Large intestine (tissue), 3 donors: Measurements from ENCODE around the gene CHFR. TPM values are rescaled to one million over a fixed set of nuclear protein-coding genes. Genes with fewer than 3 reads are reported as not detected.
"Not testable (repeated sequence)": the region's sequence is repeated elsewhere in the genome, so short reads cannot be mapped to it uniquely, and the experiment has no call there.

Experiments used
- DNase-seq, 2 donors: peaks; one replicate each; pipeline versions ENCODE4 v3.0.0 to v3.0.0-alpha.2; 2013
- H3K27ac ChIP-seq: one replicate; pipeline ENCODE4 v1.5.1; 2013; ENCODE audit warnings: low read length
- H3K27me3 ChIP-seq: 2 replicates; pipeline ENCODE4 v1.6.1; 2013; ENCODE audit warnings: low read length; ENCODE audit not compliant: control insufficient read depth, insufficient read depth
- H3K36me3 ChIP-seq: 2 replicates; pipeline ENCODE4 v1.6.1; 2013; ENCODE audit warnings: low read length; ENCODE audit not compliant: control insufficient read depth, insufficient read depth
- H3K4me1 ChIP-seq: one replicate; pipeline ENCODE4 v1.6.1; 2013; ENCODE audit warnings: low read length; ENCODE audit not compliant: control insufficient read depth, insufficient read depth
- H3K4me3 ChIP-seq: one replicate; pipeline ENCODE4 v1.5.1; 2013; ENCODE audit warnings: low read length
- H3K9me3 ChIP-seq: one replicate; pipeline ENCODE4 v1.6.1; 2013; ENCODE audit warnings: mild to moderate bottlenecking, low read depth, low read length, moderate library complexity; ENCODE audit not compliant: control insufficient read depth
- WGBS: methylation state at CpG from one replicate; pipeline ENCODE4 v1.1.5; 2013; ENCODE audit warnings: low lambda C conversion rate; ENCODE audit not compliant: insufficient coverage; 5-methylcytosine and 5-hydroxymethylcytosine counted together
- polyA plus RNA-seq: library from polyadenylated mRNA; unstranded; fragments of 120-200 nt; gene quantifications from one replicate; pipeline ENCODE4 v1.2.1, GENCODE V29; 2013

Gene CHFR
- polyA plus RNA-seq, 1 donor, result 31.9 TPM

GRCh38 chr12:132856581-132856980 is 30.8 kb downstream of the CHFR start:
- Histone ChIP-seq H3K4me1 (no peaks in the 10 kb centered on the region), H3K27me3 (no peaks in the 10 kb centered on the region), H3K9me3 (no peaks in the 10 kb centered on the region), H3K27ac (no peak overlapping the region), H3K4me3 (no peak overlapping the region), H3K36me3 (peaks cover 73% of the 10 kb centered on the region)
- WGBS, result no CpG with 5 or more reads among the region's 17 CpGs
- no peak for DNase-seq

GRCh38 chr12:132855211-132855610 is 32.2 kb downstream of the CHFR start:
- not testable (repeated sequence) for DNase-seq, H3K4me3 ChIP-seq, H3K27ac ChIP-seq, H3K4me1 ChIP-seq, H3K27me3 ChIP-seq, H3K9me3 ChIP-seq
- H3K36me3 ChIP-seq, result peaks cover 71% of the 10 kb centered on the region
- WGBS, result 100% methylated on average over 2 of the region's 14 CpGs

DNA sequence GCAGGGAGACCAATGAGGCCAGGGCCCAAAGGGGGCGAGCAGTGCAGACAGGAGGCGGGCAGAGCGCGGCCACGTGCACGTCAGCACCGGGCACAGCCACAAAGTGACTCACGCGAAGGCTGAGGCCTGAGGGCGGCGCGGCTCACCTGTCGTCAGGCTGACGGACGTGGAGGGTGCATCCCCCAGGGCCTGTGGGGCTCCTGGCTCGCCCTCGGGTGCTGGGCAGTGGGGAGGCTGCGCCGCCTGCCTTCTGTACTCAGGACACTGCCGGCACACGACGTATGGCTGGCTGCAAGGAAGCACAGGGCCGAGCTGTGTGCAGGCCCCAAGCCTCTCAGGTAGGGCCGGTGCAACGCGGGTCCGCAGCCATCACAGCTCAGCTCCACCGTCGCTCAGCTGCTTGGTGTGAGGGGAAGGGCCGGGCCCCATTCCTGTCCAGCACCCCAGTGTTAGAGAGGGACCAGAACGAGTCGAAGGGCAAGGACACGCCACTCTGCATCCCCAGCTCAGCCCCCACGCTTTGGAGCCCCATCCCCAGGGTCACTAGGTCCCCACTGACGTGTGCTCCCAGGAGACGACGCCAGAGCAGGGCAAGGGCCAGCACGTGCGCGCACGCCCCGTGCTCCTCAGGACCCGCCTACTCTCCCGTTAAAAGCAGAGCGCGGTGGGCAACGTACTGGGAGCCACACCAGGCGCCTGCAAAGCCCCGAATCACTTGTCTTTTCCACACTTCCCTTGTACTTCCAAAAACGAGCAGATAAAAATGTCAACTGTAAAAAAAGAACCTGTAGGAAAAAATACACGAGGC is 33.9 kb downstream of the CHFR start:
- no peak overlapping the region for H3K27ac ChIP-seq
- H3K27me3 ChIP-seq, result no peaks in the 10 kb centered on the region
- H3K9me3 ChIP-seq, result no peaks in the 10 kb centered on the region
- no peak for DNase-seq
- 92% methylated on average over 9 of the region's 51 CpGs for WGBS
- no peak overlapping the region for H3K4me3 ChIP-seq
- peaks cover 68% of the 10 kb centered on the region for H3K36me3 ChIP-seq
- H3K4me1 ChIP-seq, result no peaks in the 10 kb centered on the region

- Histone ChIP-seq H3K9me3 (no peaks in the 10 kb centered on the region), H3K4me1 (no peaks in the 10 kb centered on the region), H3K27ac (no peak overlapping the region), H3K4me3 (no peak overlapping the region), H3K36me3 (peaks cover 70% of the 10 kb centered on the region), H3K27me3 (no peaks in the 10 kb centered on the region)
- DNase-seq, result no peak
- WGBS, result no CpG with 5 or more reads among the region's 12 CpGs
Observed at GRCh38 chr12:132852496-132852895, 34.9 kb downstream of the CHFR start.

GRCh38 chr12:132851465-132851864 is 35.9 kb downstream of the CHFR start:
- Histone ChIP-seq H3K27me3 (no peaks in the 10 kb centered on the region), H3K9me3 (no peaks in the 10 kb centered on the region), H3K27ac (no peak overlapping the region), H3K4me3 (no peak overlapping the region), H3K36me3 (peaks cover 70% of the 10 kb centered on the region), H3K4me1 (no peaks in the 10 kb centered on the region)
- WGBS, result no CpG with 5 or more reads among the region's 25 CpGs
- no peak for DNase-seq

DNA sequence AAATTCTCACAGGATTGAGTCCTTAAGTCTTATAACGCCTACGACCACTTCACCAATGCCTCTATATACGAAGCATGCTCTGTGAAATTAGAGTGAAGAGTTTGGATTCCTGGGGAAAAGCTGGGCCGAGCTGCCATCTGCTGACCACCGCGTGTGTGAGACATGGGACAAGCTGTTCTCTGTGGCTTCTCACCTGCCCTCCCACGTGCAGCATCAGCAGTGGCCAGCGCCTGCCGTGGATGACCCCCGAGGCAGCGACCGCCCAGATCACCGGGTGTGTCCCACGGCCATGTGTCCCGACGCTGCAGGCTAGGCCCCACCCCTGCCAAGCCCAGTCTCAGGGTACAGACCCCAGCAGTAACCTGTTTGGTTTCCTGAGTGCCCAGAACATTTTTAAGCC is 37.1 kb downstream of the CHFR start:
- H3K4me1 ChIP-seq, result no peaks in the 10 kb centered on the region
- no peaks in the 10 kb centered on the region for H3K9me3 ChIP-seq
- WGBS, result no CpG with 5 or more reads among the region's 16 CpGs
- H3K27me3 ChIP-seq, result no peaks in the 10 kb centered on the region
- DNase-seq, result no peak
- H3K4me3 ChIP-seq, result no peak overlapping the region
- peaks cover 65% of the 10 kb centered on the region for H3K36me3 ChIP-seq
- no peak overlapping the region for H3K27ac ChIP-seq

- no peak for DNase-seq
- Histone ChIP-seq H3K36me3 (peaks cover 60% of the 10 kb centered on the region), H3K27ac (no peak overlapping the region), H3K4me3 (no peak overlapping the region), H3K27me3 (no peaks in the 10 kb centered on the region), H3K4me1 (no peaks in the 10 kb centered on the region), H3K9me3 (no peaks in the 10 kb centered on the region)
- WGBS, result no CpG with 5 or more reads among the region's 13 CpGs
Observed at GRCh38 chr12:132848521-132848920, 38.9 kb downstream of the CHFR start.

GRCh38 chr12:132847363-132848356 is 39.7 kb downstream of the CHFR start:
- H3K4me1 ChIP-seq, result no peaks in the 10 kb centered on the region
- 80% methylated on average over 1 of the region's 30 CpGs for WGBS
- no peak for DNase-seq
- H3K9me3 ChIP-seq, result no peaks in the 10 kb centered on the region
- H3K27me3 ChIP-seq, result no peaks in the 10 kb centered on the region
- H3K27ac ChIP-seq, result no peak overlapping the region
- H3K36me3 ChIP-seq, result peaks cover 57% of the 10 kb centered on the region
- no peak overlapping the region for H3K4me3 ChIP-seq

DNA sequence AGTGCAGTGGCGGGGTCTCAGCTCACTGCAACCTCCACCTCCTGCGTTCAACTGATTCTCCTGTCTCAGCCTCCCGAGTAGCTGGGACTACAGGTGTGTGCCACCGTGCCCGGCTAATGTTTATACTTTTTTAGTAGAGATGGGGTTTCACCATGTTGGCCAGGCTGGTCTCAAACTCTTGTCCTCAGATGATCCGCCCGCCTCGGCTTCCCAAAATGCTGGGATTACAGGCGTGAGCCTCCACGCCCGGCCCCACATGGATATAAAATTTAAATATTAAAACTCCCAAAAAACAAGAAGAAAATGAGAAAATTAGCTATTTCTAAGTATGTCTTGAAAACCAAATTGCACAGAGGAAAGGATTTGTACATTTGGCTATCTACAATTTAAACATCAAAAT is 42.7 kb downstream of the CHFR start:
- H3K36me3 ChIP-seq, result peaks cover 60% of the 10 kb centered on the region
- not testable (repeated sequence) for H3K27ac ChIP-seq, H3K9me3 ChIP-seq, DNase-seq, H3K27me3 ChIP-seq, H3K4me3 ChIP-seq, H3K4me1 ChIP-seq
- no CpG with 5 or more reads among the region's 11 CpGs for WGBS

GRCh38 chr12:132842449-132843045 is 44.9 kb downstream of the CHFR start:
- no peak overlapping the region for H3K27ac ChIP-seq
- 90% methylated on average over 2 of the region's 21 CpGs for WGBS

More at GRCh38 chr12:132842449-132843045, 44.9 kb downstream of the CHFR start:
- no peak for DNase-seq
- Histone ChIP-seq H3K27me3 (no peaks in the 10 kb centered on the region), H3K9me3 (no peaks in the 10 kb centered on the region), H3K4me3 (no peak overlapping the region), H3K4me1 (no peaks in the 10 kb centered on the region), H3K36me3 (peaks cover 53% of the 10 kb centered on the region)
